Hematopoietic multipotent progenitor cell treated with erythropoietin and hydrocortisone succinate and interleukin-3 and kit ligand, for 6 days (in vitro differentiated cells): Measurements from ENCODE around the gene PYGM.
A peak's percentile ranks its signal among the peaks of the same experiment; 100 is the strongest.

Experiments
- DNase-seq: peaks from one replicate; pipeline ENCODE4 v3.0.0-alpha.2; 2015

Gene PYGM

GRCh38 chr11:64729851-64730382 lies 29.9 kb downstream of the PYGM start:
- DNase-seq = peak; percentile 31

GRCh38 chr11:64728757-64729365 lies 30.9 kb downstream of the PYGM start:
- no peak for DNase-seq

GRCh38 chr11:64726867-64727530 lies 32.8 kb downstream of the PYGM start:
- DNase-seq = no peak

- no peak for DNase-seq
Observed at GRCh38 chr11:64726211-64726641, 33.5 kb downstream of the PYGM start.

GRCh38 chr11:64724863-64725532 lies 34.8 kb downstream of the PYGM start:
- no peak for DNase-seq

- no peak for DNase-seq
Observed at GRCh38 chr11:64723907-64724862, 35.6 kb downstream of the PYGM start.

GRCh38 chr11:64723117-64723906 lies 36.5 kb downstream of the PYGM start, which contains the start of gene NRXN2:
Gene NRXN2, minus strand, starts transcription at chr11:64723197. Its CDS starts 9,498 bp downstream, at chr11:64713699.
- peak; percentile 83 for DNase-seq

GRCh38 chr11:64722141-64723065 lies 37.4 kb downstream of the PYGM start:
- DNase-seq = no peak

GRCh38 chr11:64721359-64721699 lies 38.4 kb downstream of the PYGM start:
- DNase-seq = no peak

GRCh38 chr11:64720640-64721358 lies 39.0 kb downstream of the PYGM start:
- no peak for DNase-seq

- DNase-seq = no peak
Observed at GRCh38 chr11:64720167-64720566, 39.6 kb downstream of the PYGM start.

- no peak for DNase-seq
Observed at GRCh38 chr11:64719406-64719805, 40.4 kb downstream of the PYGM start.

- no peak for DNase-seq
Observed at GRCh38 chr11:64718780-64719124, 41.0 kb downstream of the PYGM start.

- no peak for DNase-seq
Observed at GRCh38 chr11:64718084-64718779, 41.5 kb downstream of the PYGM start.

GRCh38 chr11:64717268-64717578 lies 42.6 kb downstream of the PYGM start:
- DNase-seq = no peak

- no peak for DNase-seq
Observed at GRCh38 chr11:64716473-64717267, 43.1 kb downstream of the PYGM start.

- DNase-seq = no peak
Observed at GRCh38 chr11:64715756-64716472, 43.9 kb downstream of the PYGM start.

GRCh38 chr11:64715110-64715509 lies 44.7 kb downstream of the PYGM start:
- no peak for DNase-seq
